Muscle of back (tissue), 11 donors: ENCODE measurements around the gene FEM1B. TPM values are rescaled to one million over a fixed set of nuclear protein-coding genes. Genes with fewer than 3 reads are reported as not detected.

Experiments used
- DNase-seq, 3 donors: peaks; one replicate each; pipeline versions ENCODE4 v3.0.0 to v3.0.0-alpha.2; 2013
- polyA plus RNA-seq, 10 donors: library from polyadenylated mRNA; unstranded; fragments of 120-200 nt; gene quantifications; one replicate each; pipeline ENCODE4 v1.2.1, GENCODE V29; 2013; ENCODE audit not compliant: insufficient read length in 10 of 10

FEM1B gene
- polyA plus RNA-seq, 10 donors, result 31.8 to 49.4 (median 38.8) TPM

DNA sequence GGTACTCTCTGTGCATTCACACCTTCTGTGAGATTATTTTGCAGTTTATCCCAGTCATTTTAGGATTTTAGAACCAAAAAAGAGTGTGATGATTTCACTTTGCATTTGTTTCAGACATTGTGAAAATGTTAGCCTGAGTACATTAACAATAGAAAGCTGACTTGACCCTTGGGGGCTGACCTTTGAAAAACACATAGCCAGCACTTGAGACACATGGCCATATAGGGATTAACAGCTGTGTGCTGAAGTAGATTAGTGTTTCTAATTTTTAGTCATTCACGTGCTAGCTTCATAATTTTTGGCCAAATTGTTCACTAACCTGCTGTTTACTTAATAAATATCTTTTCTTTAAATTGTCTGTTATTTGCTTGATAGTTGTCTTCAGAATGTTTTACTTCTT is 3.5 kb downstream of the FEM1B start:
- DNase-seq, result no peak

DNA sequence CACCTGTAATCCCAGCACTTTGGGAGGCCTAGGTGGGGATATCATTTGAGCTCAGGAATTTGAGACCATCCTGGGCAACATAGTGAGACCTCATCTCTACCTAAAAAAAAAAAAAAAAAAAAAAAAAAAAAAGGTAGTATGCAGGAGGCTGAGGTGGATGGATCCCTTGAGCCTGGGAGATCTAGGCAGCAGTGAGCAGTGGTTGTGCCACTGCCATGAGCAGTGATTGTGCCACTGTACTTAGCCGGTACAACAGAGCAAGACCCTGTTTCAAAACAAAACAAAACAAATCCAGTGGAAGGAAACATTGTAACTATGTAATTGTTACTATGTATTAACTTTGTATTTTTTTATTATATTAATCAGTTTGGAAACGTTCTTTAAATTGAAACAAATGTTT is 5.9 kb downstream of the FEM1B start:
- no peak for DNase-seq

DNA sequence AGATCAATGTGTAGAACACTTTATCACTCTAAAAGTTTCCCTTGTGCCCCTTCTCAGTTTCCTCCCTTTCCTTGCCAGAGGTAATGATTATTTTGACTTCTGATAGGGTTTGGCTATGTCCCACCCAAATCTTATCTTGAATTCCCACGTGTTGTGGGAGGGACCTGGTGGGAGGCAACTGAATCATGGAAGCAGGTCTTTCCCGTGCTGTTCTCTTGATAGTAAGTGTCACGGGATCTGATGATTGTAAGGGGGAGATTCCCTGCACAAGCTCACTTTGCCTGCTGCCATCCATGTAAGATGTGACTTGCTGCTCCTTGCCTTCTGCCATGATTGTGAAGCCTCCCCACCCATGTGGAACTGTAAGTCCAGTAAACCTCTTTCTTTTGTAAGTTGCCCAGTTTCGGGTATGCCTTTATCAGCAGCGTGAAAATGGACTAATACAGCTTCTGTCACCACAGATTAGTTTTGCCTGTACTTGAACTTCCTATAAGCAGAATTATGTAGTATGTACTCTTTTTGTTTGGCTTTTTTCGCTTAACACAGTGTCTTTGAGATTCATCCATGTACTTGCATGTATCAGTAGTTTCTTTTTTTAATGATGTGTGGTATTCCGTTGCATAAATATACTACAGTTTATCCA is 7.2 kb downstream of the FEM1B start:
- DNase-seq, result no peak

DNA sequence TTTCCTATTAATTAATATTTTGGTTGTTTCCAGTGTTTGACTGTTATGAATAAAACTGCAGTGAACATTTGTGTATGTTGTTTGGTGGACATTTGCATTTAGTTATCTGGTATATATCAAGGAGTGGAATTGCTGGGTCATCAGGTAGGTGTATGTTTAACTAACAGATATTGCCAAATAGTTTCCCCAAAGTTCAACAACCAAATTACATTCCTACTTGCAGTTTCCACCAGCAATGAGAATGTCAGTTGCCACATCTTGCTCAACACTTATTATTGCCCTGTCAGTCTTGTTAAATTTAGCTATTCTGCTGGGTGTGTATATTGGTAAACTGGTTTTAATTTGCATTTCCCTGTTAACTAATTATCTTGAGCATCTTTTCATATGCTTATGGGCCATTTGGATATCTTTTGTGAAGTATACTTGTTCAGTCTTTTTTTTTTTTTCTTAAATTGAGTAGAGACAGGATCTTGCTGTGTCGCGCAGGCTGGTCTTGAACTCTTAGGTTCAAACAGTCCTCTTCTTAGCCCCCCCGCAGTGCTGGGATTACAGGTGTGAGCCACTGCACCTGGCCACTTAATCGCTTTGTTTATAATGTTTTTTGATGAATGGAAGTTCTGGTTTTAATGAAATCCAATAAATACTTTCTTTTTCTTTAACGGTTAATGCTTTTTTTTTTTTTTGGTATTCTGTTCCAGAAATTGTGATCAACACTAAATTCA is 7.9 kb downstream of the FEM1B start:
- no peak for DNase-seq

DNA sequence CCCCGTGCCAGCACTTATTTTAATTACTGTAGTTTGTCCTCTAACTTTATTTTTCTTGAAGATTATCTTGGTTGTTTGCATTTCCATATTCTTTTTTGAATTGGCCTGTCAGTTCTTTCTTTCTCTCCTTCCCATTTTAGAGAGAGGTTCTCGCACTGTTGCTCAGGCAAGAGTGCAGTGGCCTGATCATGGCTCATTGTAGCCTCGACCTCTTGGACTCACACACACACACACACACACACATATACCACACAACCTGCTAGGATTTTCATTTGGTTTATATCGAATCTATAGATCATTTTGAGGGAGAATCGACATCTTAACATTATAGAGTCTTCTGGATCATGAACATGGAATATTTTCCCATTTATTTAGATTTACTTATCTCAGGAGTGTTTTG is 8.7 kb downstream of the FEM1B start:
- DNase-seq, result no peak

DNA sequence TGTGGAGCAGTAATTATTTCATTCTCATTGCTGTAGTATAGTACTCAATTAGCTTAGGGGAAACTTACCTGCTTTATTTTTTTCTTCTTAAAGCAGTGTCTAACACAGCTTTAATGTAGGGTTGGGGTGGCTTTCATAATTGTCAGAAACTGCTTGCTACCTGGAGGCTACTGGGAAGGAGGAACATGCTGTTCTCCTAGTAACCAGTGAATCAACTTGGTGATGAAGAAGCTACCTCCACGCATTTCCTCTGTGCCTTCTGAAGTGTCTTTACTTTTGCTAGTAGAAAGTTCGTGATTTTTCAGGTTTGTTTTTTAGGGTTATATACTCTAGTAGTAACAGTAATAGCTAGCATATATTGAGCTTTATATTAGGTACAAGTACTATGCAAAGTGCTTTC is 11.5 kb downstream of the FEM1B start:
- no peak for DNase-seq

DNA sequence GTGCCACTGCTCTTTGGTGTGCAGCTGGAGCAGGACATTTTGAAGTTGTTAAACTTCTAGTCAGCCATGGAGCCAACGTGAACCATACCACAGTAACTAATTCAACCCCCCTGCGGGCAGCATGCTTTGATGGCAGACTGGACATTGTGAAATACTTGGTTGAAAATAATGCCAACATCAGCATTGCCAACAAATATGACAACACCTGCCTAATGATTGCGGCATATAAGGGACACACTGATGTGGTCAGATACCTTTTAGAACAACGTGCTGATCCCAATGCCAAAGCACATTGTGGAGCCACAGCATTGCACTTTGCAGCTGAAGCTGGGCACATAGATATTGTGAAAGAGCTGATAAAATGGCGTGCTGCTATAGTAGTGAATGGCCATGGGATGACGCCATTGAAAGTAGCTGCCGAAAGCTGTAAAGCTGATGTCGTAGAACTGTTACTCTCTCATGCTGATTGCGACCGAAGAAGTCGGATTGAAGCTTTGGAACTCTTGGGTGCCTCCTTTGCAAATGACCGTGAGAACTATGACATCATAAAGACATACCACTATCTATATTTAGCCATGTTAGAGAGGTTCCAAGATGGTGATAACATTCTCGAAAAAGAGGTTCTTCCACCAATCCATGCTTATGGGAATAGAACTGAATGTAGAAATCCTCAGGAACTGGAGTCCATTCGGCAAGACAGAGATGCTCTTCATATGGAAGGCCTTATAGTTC is 12.2 kb downstream of the FEM1B start:
- DNase-seq, result no peak

DNA sequence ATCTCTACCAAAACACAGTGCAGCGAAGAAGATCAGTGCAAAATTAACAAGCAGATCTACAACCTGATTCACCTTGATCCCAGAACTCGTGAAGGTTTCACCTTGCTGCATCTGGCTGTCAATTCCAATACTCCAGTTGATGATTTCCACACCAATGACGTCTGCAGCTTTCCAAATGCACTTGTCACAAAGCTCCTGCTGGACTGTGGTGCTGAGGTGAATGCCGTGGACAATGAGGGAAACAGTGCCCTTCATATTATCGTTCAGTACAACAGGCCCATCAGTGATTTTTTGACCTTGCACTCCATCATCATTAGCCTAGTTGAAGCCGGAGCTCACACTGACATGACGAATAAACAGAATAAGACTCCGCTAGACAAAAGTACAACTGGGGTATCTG is 13.2 kb downstream of the FEM1B start:
- no peak for DNase-seq

DNA sequence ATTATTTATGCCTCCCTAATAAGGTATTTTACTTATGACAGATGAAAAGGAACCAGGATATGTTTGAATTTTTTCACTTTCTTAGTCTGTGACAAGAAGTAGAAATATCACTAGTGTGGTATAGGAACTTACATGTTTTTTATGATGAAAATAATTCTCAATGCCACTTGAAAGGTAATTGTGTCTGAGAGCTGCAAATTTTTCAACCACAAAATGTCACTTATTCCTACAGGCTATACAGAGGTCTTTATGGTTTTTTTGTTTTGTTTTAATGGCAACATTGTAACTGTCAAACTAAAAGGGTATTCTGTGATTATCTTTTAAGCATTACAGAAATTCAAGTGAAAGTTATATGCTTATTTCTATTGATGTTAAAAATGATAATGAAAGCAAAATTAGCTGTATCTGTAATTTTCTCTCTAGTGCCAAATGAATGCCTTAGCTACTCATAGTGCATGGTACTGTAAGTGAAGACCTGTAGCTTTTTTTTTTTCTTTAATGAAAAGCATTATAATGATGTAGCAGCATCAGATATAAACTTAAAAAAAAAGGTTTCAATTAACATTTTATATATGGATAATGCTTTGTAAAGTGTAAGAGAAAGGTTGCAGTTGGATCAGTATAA is 14.7 kb downstream of the FEM1B start:
- DNase-seq, result no peak

DNA sequence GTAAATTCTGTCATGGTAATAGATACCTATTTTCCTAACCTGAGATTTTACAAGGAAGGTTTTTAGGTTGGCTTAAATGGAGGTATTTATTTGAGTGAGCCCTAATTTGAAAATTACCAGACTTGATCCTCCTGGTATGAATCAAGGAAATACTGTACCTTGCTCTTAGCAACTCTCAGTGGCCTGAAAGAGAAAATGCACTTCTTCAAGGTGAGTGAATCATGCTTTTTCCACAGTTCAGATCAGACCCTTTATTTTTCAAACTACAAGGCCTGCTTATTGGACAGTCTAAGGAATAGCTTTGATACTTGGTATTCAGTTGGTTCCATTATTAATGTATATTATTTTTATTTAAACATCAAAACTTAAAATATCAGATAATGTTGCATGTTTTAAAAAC is 15.4 kb downstream of the FEM1B start:
- DNase-seq, result no peak

DNA sequence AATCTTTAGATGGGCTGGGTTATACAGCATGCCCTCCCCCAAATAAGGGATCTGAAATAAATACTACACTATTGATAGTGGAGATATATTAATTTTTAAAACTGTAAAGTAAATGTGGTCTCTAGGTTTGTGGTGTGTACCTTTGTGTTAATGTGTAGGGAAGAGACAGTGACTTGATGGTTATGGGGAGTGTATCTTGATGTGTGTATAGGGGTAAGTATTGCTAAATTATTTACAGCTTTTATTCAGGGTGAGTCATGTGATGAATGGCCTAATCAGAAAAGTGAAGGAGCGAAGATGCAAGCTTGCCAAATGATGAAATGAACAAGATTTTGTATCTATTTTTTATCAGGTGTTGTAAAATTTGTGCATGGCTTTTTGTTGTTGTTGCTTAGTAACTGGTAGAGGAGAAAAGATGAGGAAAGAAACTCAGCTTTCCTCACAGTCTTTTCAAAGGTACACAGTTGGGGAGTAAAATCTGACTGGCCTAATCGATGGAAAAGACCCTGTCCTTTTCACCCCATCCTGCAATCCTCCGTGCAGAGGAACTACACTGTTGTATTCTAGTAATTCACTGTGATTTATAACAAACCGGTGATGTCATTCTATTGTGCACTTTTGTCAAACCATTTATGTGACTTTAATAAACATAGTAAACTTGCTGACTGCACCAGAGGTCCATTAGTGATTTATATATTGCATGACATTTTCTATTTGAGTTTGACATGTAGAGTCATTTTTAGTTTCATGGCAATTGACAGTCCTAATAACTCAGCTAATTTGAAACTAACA is 17.7 kb downstream of the FEM1B start:
- no peak for DNase-seq

DNA sequence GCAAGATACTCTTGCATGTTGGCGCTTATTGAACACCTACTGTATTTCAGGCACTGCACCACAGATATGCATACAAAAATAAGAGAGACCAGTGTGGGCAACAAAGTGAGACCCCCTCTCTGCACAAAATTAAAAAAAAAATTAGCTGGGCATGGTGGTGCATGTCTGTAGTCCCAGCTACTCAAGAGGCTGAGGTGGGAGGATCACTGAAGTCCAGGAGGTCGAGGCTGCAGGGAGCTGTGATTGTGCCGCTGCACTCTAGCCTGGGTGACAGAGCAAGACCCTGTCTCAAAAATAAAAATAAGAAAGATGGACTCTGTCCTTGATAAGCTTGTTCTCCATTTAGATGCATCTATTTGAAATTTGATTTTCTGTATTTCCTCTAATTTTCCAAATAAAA is 20.8 kb downstream of the FEM1B start:
- DNase-seq, result no peak

DNA sequence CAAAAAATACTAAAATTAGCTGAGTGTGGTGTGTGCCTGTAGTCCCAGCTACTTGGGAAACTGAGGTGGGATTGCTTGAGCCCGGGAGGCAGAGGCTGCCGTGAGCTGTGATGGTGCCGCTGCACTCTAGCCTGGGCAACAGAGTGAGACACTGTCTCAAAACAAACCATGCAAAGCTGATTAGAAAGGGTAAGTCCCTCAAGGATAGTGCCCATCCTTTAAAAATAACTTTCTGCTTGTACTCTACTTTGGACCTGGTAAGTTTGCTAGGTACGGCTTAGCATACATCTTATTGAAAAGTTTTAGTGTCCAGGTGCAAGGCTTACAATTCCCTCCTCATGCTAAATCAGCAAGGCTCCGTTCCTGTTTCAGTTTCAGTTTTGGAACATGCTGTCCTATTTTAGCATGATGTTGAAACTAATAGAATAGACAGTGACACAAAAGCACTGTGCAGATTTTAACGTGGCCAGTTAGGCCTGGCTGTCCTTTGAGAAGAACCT is 21.4 kb downstream of the FEM1B start:
- DNase-seq, result peak; percentile 39 to 73 (median 48)

DNA sequence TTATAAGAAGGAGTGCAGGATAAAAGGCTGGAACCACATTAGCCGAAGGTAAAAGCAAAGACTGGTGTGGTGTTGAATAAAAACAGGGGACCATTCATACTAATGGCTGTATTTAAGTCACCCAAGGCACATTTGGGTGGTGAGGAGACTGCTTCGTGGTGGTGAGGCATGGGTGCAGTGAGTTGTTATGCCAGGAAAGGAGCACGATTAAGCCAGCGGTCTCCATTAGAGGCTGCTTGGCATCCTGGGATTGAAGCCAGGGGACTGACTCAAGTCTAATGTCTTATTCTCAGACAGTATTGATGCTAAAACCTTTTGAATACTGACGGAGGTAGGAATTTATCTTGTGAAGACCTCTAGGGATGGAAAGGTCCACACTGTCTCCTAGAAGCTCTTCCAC is 21.9 kb downstream of the FEM1B start:
- DNase-seq, result no peak

DNA sequence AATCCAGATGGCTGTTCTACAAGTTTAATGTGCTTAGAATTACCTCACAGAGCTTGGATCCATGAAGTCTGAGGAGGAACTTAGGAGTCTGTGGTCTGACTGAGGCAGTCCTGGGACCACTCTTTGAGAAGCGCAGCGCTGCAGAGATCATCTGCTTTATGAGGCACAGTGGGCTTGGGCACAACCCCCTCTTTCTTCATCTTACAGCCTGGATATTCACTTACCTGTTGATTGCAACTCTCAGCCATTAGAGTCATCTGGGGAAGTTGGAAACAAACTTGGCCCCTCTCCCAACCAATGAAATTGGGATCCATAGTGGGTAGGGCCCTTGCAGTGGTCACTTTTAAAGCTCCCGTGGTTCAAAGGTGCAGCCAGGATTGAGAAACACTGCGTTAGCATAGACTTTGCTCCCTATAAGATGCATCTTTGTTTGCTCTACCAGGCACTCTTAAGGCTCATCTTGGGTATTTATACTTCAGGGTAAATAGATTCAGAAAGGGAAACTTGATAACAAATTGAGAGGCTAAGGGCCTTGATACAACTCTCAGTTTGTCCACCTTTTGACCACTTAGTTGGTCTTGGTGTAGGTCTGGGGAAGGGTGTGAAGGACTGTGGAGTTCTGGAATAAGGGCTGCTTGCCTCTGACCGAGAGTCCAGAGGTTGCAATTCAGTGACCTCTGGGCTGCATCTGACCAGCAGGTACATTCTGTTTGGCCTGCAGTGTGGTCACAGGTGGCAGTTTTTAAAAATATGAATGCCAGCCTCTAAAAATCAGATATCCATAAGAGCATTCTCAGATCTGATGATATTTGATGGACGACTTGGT is 22.8 kb downstream of the FEM1B start:
- DNase-seq, result peak in 1 of 3 donors; percentile 35

DNA sequence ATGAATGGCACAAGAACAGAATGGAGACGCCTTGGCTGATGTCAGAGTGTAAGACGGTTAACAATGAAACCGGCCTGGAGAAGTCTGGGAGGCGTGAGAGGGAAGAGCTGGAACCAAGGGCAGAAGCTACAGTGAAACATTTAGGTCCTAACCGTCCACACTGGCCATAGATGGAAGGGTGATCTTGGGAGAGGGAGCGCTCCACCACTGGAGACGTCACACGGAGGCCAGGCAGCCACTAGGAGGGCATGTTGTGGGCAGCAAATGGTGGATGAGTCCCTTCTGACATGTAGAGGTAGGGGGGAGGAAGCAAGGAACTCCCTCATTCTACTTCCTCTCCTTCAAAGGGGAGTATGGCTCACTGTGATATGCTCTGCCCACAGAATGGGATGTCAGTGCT is 23.8 kb downstream of the FEM1B start:
- DNase-seq, result no peak

DNA sequence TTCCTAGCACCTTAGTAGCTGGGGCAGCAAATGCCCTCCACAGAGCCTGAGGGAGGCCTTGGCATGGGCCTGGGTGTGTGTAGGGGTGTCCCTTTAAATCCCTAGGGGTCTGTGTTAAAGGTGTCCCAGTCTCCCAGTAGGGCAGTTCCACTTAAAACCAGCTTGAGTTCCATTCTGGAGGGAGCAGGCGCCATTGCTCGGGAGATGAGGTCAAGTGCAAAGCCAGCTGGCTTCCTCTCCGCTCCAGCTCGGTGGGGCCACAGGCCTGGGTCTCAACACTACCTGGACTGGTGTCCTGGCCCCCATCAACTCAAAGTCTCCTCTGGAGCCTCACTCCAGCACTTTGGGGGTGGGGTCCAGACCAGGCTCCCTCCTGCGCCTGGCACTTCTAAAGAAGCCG is 25.2 kb downstream of the FEM1B start:
- DNase-seq, result no peak

DNA sequence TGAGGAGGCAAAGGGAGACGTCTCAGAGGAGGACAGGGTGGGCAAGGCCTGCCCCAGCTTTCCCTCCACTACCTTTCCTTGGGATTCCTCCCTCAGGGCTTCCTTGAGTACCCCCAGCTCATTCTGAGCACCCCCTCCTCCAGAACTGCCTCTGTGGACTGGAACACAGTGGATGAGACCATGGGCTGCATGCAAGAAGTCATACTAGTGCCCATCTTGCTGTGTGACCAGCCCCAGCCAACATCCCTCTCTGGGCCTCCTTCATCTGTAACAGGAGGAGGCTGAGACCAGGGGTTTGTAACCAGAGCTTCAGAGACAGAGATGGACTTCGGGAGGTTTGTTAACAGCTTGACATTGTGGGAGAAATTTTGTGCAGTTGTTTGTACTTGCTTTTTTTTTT is 25.6 kb downstream of the FEM1B start:
- no peak for DNase-seq

DNA sequence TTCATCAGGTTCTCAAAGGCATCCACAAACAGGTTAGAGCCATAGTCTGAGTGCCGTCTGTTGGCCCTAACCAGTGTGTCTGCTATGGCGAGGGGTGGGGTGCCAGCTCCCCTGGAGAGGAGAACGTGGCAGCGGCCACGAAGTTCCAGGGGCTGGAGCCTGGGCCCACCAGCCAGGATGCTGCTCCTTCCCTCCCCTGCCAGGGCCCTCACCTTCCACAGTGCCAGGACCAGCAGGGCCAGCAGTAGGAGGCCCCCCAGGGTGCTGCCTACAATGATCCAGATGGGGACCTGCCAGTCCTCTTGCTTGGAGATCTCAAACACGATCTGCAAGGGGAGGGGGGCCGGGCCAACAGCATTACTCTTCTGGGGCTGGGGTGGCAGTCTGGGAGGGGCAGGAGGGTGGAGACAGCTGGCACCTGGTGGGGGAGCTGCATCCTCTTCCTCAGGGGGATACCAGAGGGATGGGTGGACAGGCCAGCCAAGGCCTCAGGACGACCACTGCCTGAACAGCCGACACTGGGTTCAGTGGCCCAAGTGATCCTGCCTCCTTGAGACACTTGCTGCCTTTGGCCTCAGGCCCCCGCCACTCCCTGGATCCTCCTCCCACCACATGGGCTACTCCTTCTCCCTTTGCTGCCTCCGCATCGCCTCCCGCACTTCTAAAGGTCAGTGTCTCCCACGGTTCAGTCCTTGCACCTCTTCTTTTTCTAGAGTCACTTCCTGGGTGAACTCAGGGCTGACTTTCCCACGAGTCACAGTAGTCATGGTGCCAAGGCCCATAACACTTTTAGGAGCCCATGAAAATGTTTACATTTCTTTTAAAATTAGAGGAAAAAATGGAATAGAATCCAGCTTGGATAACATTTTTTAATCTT is 26.3 kb downstream of the FEM1B start:
- no peak for DNase-seq
